Spleen (tissue), 11 donors: ENCODE results near the gene QRFP. TPM values are rescaled to one million over a fixed set of nuclear protein-coding genes. Genes with fewer than 3 reads are reported as not detected.

Experiments
- DNase-seq: peaks from one replicate; pipeline ENCODE4 v3.0.0-alpha.2; 2020
- H3K27ac ChIP-seq, 8 donors: fragments of 200-600 bp; sonication (generic) in 7 of 8; 1 replicate in 4 of 8; 2 replicates in 4 of 8; pipeline versions ENCODE4 v1.5.0 to v1.8.0; 2016 to 2021; ENCODE audit warnings: inconsistent platforms in 4 of 8, mild to moderate bottlenecking in 4 of 8, moderate library complexity in 1 of 8
- H3K27me3 ChIP-seq, 7 donors: fragments of 200-600 bp; sonication (generic) in 6 of 7; replicated peaks in 1 of 7; 1 replicate in 4 of 7; 2 replicates in 3 of 7; pipeline versions ENCODE4 v1.5.0 to v1.8.0; 2016 to 2021; ENCODE audit warnings: inconsistent platforms in 3 of 7, mild to moderate bottlenecking in 1 of 7
- H3K36me3 ChIP-seq, 6 donors: fragments of 200-600 bp; sonication (generic) in 5 of 6; 1 replicate in 4 of 6; 2 replicates in 2 of 6; pipeline versions ENCODE4 v1.5.0 to v1.8.0; 2016 to 2021; ENCODE audit warnings: inconsistent platforms in 2 of 6
- H3K4me1 ChIP-seq, 6 donors: fragments of 200-600 bp; sonication (generic) in 5 of 6; 1 replicate in 3 of 6; 2 replicates in 3 of 6; pipeline versions ENCODE4 v1.5.0 to v1.8.0; 2016 to 2021; ENCODE audit warnings: inconsistent platforms in 3 of 6
- H3K4me3 ChIP-seq, 8 donors: fragments of 200-600 bp; sonication (generic) in 7 of 8; 1 replicate in 4 of 8; 2 replicates in 4 of 8; pipeline versions ENCODE4 v1.5.0 to v1.8.0; 2016 to 2021; ENCODE audit warnings: inconsistent platforms in 4 of 8, mild to moderate bottlenecking in 4 of 8, moderate library complexity in 2 of 8
- H3K9me3 ChIP-seq, 8 donors: fragments of 200-600 bp; sonication (generic) in 7 of 8; 1 replicate in 4 of 8; 2 replicates in 4 of 8; pipeline versions ENCODE4 v1.5.0 to v1.8.0; 2016 to 2021; ENCODE audit warnings: inconsistent platforms in 4 of 8
- CTCF ChIP-seq, 11 experiments: fragments of 200-600 bp in 7 of 11; fragments of 450-650 bp in 4 of 11; sonication (generic) in 4 of 11; IDR thresholded peaks in 8 of 11; conservative IDR thresholded peaks in 3 of 11; 1 replicate in 7 of 11; 2 replicates in 4 of 11; pipeline versions ENCODE4 v1.4.0 to v1.8.0; 2016 to 2021; ENCODE audit warnings: antibody characterized with exemption in 11 of 11, inconsistent platforms in 4 of 11, mild to moderate bottlenecking in 1 of 11
- POLR2A ChIP-seq, 3 donors: fragments of 450-650 bp; IDR thresholded peaks; one replicate each; pipeline ENCODE4 v1.5.1; 2017; ENCODE audit warnings: antibody characterized with exemption in 3 of 3, mild to moderate bottlenecking in 1 of 3
- POLR2AphosphoS5 ChIP-seq, 3 donors: sonication (generic); formaldehyde crosslinking; IDR thresholded peaks; one replicate each; pipeline ENCODE4 v1.5.1; 2017; ENCODE audit warnings: antibody characterized with exemption in 3 of 3
- WGBS, 5 donors: extraction: QIAGEN DNeasy Blood & Tissue Kit in 3 of 5; methylation state at CpG; one replicate each; pipeline versions ENCODE4 v1.1.5 to v1.1.7; 2013 to 2018; 5-methylcytosine and 5-hydroxymethylcytosine counted together
- intact Hi-C: fragments of 100-400 bp; cut with DNase I; formaldehyde crosslinking; loops from one replicate; pipeline ENCODE4 v1.15.0; 2023; ENCODE audit warnings: low total_unique reads
- polyA plus RNA-seq, 3 donors: library from polyadenylated mRNA; stranded (reverse); fragments of 200-250 nt; gene quantifications; one replicate each; pipeline ENCODE4 v1.2.1, GENCODE V29; 2013
- total RNA-seq, 7 donors: library from RNA; depleted of rRNA in 3 of 7; stranded (reverse); fragments of >200 nt in 3 of 7; fragmentation: NEBNext Ultra II Directional in 4 of 7; extraction: Animal tissue kit (Norgen Biotek cat#: 25700) in 4 of 7; gene quantifications; one replicate each; pipeline versions ENCODE4 v1.1.0 to v1.2.1, GENCODE V29; 2016 to 2021
- donor health status: healthy with polysubstance abuse.
- donor health status: DM: no; HTN: no; CAD: no; lungs with moderate emphysema.
- donor health status: DM: no; HTN: no; CAD: no.
- donor health status: Bipolar disorder and iron deficiency.
- donor health status: healthy.
- donor health status: DM: no; HTN: no; CAD: no.
- donor health status: DM: yes; HTN: yes; CAD: no.

The QRFP gene
- total and polyA plus RNA-seq, 10 donors = 0.13 to 0.16 TPM; not detected in 8

GRCh38 chr9:130861372-130862180 lies 35.0 kb downstream of the QRFP start:
- WGBS, 5 donors = 71 to 84% (median 73%) methylated on average over 8 of the region's 8 CpGs
- no peak for DNase-seq
- Histone ChIP-seq H3K27ac (peak overlapping the region in 3 of 8 donors; percentile 6 to 33 (median 10)), H3K9me3 (no peaks in the 10 kb centered on the region), H3K4me1 (peaks cover 0 to 48% (median 14%) of the 10 kb centered on the region in 6 donors), H3K36me3 (peaks cover 0 to 72% (median 18%) of the 10 kb centered on the region in 6 donors), H3K4me3 (no peak overlapping the region), H3K27me3 (no peaks in the 10 kb centered on the region)
- TF ChIP-seq POLR2AphosphoS5 (IDR thresholded peaks at IDR 0.05) = no peak
- TF ChIP-seq POLR2A (IDR thresholded peaks at IDR 0.05) = no peak
- no peak for TF ChIP-seq CTCF (IDR thresholded peaks at IDR 0.05 in 8 of 11, conservative IDR thresholded peaks at IDR 0.05 in 3 of 11)
- intact Hi-C loops = loop anchor here (5.0 kb wide), 1 partner anchor 89 kb away; no protein-coding TSS in a partner anchor

GRCh38 chr9:130860458-130861316 lies 35.9 kb downstream of the QRFP start:
- no peak overlapping the region for H3K4me3 ChIP-seq
- intact Hi-C loops = loop anchor here (5.0 kb wide), 1 partner anchor 88 kb away; no protein-coding TSS in a partner anchor
- peak overlapping the region in 6 of 8 donors; percentile 6 to 36 (median 20) for H3K27ac ChIP-seq
- peak; percentile 80 for DNase-seq
- no peaks in the 10 kb centered on the region for H3K27me3 ChIP-seq
- 66 to 79% (median 69%) methylated on average over 22 to 28 of the region's 28 CpGs for WGBS, 5 donors
- no peaks in the 10 kb centered on the region for H3K9me3 ChIP-seq
- TF ChIP-seq CTCF (IDR thresholded peaks at IDR 0.05 in 8 of 11, conservative IDR thresholded peaks at IDR 0.05 in 3 of 11) = peak in 3 of 11 experiments; percentile 12 to 42 (median 34)
- no peak for TF ChIP-seq POLR2A (IDR thresholded peaks at IDR 0.05)
- peak; percentile 61 to 75 (median 73) for TF ChIP-seq POLR2AphosphoS5 (IDR thresholded peaks at IDR 0.05)
- H3K36me3 ChIP-seq = peaks cover 0 to 81% (median 24%) of the 10 kb centered on the region in 6 donors
- peaks cover 0 to 43% (median 14%) of the 10 kb centered on the region in 6 donors for H3K4me1 ChIP-seq

GRCh38 chr9:130858739-130859705 lies 37.6 kb downstream of the QRFP start:
- no peaks in the 10 kb centered on the region for H3K9me3 ChIP-seq
- TF ChIP-seq POLR2A (IDR thresholded peaks at IDR 0.05) (no peak), CTCF (IDR thresholded peaks at IDR 0.05 in 8 of 11, conservative IDR thresholded peaks at IDR 0.05 in 3 of 11) (no peak), POLR2AphosphoS5 (IDR thresholded peaks at IDR 0.05) (no peak)
- intact Hi-C loops = no loop called here
- DNase-seq = peak; percentile 15
- no peak overlapping the region for H3K4me3 ChIP-seq
- H3K27me3 ChIP-seq = no peaks in the 10 kb centered on the region
- H3K27ac ChIP-seq = peak overlapping the region in 1 of 8 donors; percentile 20
- peaks cover 0 to 88% (median 38%) of the 10 kb centered on the region in 6 donors for H3K36me3 ChIP-seq
- WGBS, 5 donors = 77 to 88% (median 83%) methylated on average over 20 of the region's 20 CpGs
- H3K4me1 ChIP-seq = peaks cover 0 to 42% (median 13%) of the 10 kb centered on the region in 6 donors
